ENCODE results near the gene ROBO1.

DNA sequence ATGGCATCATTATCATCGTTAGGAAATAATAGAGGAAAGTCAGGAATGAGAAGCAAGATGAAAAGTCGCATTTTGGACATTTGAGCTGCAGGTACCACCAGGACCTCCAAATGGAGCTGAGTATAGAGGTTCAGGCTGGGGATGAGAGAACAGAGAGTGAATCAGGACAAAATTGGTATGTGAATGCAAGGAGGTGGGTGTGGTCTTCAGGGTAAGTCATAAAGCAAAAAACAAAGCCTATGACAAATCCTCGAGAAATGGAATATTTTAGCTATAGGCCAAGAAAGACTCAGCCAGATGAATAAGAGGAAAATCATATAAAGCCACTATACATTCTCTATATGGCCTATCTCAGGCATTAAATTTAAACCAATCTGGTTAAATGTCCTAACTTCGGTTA is 841.3 kb downstream of the ROBO1 start:
- TF ChIP-seq CHD2 (IDR thresholded peaks at IDR 0.05; ENCODE audit: low read length), result no peak
- TF ChIP-seq, protein P1, sequence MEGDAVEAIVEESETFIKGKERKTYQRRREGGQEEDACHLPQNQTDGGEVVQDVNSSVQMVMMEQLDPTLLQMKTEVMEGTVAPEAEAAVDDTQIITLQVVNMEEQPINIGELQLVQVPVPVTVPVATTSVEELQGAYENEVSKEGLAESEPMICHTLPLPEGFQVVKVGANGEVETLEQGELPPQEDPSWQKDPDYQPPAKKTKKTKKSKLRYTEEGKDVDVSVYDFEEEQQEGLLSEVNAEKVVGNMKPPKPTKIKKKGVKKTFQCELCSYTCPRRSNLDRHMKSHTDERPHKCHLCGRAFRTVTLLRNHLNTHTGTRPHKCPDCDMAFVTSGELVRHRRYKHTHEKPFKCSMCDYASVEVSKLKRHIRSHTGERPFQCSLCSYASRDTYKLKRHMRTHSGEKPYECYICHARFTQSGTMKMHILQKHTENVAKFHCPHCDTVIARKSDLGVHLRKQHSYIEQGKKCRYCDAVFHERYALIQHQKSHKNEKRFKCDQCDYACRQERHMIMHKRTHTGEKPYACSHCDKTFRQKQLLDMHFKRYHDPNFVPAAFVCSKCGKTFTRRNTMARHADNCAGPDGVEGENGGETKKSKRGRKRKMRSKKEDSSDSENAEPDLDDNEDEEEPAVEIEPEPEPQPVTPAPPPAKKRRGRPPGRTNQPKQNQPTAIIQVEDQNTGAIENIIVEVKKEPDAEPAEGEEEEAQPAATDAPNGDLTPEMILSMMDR (IDR thresholded peaks at IDR 0.05; ENCODE audit: control extremely low read depth in 1 of 3, insufficient read depth in 1 of 3, low read depth in 1 of 3, low read length in 3 of 3), result no peak
- no peak for TF ChIP-seq RNF2 (IDR thresholded peaks at IDR 0.05; ENCODE audit: borderline replicate concordance, low read depth, low read length, missing control alignments, poor library complexity, severe bottlenecking)
